Measurements from ENCODE around the gene TH.

The TH gene

DNA sequence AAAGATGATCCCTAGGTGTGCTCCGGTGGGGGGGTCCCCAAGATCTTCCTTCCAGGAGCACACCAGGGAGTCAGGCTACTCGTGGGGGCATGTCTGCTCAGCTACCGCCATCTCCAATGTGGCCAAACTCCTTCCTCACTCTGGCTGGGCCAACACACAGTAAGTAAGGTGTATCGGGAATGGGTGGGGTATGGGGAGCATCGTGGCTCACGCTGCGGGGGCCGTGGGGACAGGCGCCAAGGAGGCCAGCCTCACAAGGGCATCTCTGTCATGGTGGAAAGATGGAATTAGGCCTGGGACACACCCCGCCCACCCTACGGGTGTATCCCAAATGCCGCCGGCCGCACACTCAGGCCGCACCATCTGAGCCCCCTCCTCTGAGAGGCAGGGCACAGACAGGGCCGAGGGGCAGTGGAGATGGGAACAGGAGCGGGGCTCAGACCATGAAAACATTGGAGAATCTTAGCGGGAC, 40.7 kb downstream of the TH start:
- no peak for DNase-seq
- Histone ChIP-seq H3K27me3 (peaks cover 0 to 66% of the 10 kb centered on the region in 2 donors), H3K36me3 (no peaks in the 10 kb centered on the region), H3K9me3 (no peaks in the 10 kb centered on the region), H3K4me3 (no peak overlapping the region), H3K4me1 (no peaks in the 10 kb centered on the region), H3K27ac (no peak overlapping the region)
- TF ChIP-seq, protein P1, sequence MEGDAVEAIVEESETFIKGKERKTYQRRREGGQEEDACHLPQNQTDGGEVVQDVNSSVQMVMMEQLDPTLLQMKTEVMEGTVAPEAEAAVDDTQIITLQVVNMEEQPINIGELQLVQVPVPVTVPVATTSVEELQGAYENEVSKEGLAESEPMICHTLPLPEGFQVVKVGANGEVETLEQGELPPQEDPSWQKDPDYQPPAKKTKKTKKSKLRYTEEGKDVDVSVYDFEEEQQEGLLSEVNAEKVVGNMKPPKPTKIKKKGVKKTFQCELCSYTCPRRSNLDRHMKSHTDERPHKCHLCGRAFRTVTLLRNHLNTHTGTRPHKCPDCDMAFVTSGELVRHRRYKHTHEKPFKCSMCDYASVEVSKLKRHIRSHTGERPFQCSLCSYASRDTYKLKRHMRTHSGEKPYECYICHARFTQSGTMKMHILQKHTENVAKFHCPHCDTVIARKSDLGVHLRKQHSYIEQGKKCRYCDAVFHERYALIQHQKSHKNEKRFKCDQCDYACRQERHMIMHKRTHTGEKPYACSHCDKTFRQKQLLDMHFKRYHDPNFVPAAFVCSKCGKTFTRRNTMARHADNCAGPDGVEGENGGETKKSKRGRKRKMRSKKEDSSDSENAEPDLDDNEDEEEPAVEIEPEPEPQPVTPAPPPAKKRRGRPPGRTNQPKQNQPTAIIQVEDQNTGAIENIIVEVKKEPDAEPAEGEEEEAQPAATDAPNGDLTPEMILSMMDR (IDR thresholded peaks at IDR 0.05), result no peak
- intact Hi-C loops (cut with DNase I; ENCODE audit: low total_unique reads), result no loop called here

DNA sequence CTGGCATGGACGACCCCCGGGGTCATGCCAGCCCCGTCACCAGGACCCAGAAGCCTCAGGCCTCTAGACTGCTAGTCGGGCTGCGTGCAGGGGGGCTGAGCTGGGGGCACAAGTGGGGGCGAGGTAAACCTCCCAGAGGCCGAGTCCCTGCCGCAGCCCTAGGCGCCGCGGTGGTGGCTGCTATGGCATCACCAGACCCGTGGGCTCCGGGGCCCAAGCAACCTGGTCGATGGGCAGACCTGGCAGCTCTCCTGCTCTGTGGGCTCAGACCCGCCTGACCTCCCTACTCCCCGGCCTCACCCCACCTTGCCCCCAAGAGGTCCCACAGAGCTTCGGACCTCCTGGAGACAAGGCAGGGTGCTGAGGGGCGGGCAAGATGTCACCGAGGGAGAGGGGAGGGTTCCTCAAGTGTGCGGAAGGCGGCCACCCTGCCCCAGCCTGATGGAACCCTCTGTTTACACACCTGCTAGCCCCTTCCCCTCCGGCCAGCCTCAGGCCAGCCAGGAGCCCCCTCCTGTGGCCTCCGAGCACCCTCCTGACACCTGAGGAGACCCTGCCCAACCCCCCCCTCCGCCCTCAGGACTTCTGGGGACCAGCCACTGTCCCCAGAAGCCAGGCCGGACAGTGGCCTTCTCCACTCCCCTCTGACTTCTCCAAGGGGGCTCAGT, 41.8 kb downstream of the TH start:
- no peak for DNase-seq
- no peaks in the 10 kb centered on the region for H3K4me1 ChIP-seq
- H3K27ac ChIP-seq, result no peak overlapping the region
- intact Hi-C loops (cut with DNase I; ENCODE audit: low total_unique reads), result no loop called here
- H3K36me3 ChIP-seq, result no peaks in the 10 kb centered on the region
- H3K9me3 ChIP-seq, result no peaks in the 10 kb centered on the region
- H3K4me3 ChIP-seq, result no peak overlapping the region
- peaks cover 0 to 56% of the 10 kb centered on the region in 2 donors for H3K27me3 ChIP-seq
- TF ChIP-seq, protein P1 (IDR thresholded peaks at IDR 0.05), result no peak

DNA sequence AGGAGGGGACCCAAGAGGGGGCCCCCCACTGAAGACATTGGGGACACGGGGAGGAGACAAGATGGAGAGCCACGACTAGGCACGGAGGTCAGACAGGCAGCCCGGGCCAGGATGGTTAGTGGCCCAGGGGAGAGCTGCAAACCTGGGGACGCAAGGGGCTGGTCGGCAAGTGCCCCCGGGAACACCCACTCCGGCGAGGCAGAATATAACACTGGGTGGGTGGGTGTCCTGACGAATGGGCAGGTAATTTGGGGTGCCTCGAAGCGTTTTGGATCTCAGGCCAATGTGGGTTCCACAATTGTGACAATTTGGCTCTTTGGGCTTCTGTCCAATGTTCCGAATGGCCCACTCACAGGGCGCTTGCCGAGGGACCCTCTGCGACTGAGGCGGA, 42.3 kb downstream of the TH start:
- no peak overlapping the region for H3K4me3 ChIP-seq
- no peaks in the 10 kb centered on the region for H3K36me3 ChIP-seq
- H3K4me1 ChIP-seq, result no peaks in the 10 kb centered on the region
- H3K27ac ChIP-seq, result no peak overlapping the region
- no peak for DNase-seq
- no peaks in the 10 kb centered on the region for H3K9me3 ChIP-seq
- intact Hi-C loops (cut with DNase I; ENCODE audit: low total_unique reads), result no loop called here
- H3K27me3 ChIP-seq, result peaks cover 0 to 55% of the 10 kb centered on the region in 2 donors
- TF ChIP-seq, protein P1 (IDR thresholded peaks at IDR 0.05), result no peak

DNA sequence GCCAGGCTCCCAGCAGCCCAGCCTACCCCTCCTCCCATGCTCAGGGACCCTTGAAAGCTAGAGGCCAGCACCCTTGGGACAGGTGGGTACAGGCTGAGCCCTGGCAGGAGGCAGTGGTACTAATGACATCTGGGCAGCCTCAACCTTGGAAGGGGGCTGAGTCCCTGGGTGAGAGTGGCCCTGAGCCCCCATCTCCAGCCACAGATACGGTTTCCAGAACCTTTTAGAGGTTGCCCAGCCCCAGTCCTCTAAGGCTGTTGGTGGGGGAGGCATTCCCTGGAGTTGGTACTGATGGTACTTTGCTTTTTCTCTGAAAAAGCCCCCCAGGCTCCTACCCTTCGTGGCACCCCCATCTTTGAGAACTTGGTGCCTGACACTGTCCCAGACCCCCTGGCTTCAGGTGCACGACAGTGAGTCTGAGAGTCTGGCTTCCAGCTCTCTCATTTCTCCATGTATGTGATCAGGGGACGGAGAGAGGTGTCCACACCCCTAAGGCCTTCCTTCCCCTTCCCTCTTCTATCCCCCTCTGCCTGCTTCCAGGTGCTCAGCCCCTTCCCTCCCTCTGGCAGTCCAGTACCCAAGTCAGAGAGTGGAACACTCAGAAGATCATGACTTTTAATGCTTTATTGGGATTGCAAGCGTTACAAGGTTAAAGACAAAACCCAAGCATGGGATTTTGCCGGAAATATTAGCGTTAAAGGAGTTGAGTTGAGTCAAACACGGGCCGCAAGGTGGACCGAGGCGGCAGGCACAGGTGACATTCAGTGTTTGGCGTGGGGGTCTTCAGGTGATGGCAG, 42.9 kb downstream of the TH start:
- H3K4me1 ChIP-seq, result no peaks in the 10 kb centered on the region
- H3K36me3 ChIP-seq, result no peaks in the 10 kb centered on the region
- peaks cover 0 to 53% of the 10 kb centered on the region in 2 donors for H3K27me3 ChIP-seq
- intact Hi-C loops (cut with DNase I; ENCODE audit: low total_unique reads), result no loop called here
- TF ChIP-seq, protein P1 (IDR thresholded peaks at IDR 0.05), result no peak
- H3K27ac ChIP-seq, result no peak overlapping the region
- H3K9me3 ChIP-seq, result no peaks in the 10 kb centered on the region
- no peak overlapping the region for H3K4me3 ChIP-seq
- no peak for DNase-seq

DNA sequence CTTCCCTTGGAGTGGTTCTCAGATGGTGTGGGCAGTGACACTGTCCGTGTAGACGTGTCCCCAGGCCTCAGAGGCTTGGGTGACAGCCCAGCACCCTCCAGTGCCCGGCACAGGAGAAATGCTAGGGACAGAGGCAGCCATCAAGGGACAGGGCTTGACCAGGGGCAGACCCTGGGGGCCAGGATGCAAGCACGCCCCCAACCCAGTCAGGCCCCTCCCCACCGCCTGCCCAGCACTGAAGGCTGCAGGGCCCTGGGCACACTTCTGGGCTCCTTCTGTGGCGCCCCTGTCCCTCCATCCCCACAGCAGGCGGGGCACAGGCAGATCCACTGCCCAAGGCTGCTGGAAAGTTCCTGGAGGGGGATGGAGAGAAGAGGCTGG, 43.5 kb downstream of the TH start:
- no peak for DNase-seq
- TF ChIP-seq, protein P1 (IDR thresholded peaks at IDR 0.05), result no peak
- no peak overlapping the region for H3K27ac ChIP-seq

More for the DNA sequence above, 43.5 kb downstream of the TH start:
- Histone ChIP-seq H3K4me3 (no peak overlapping the region), H3K9me3 (no peaks in the 10 kb centered on the region), H3K36me3 (no peaks in the 10 kb centered on the region), H3K27me3 (peaks cover 0 to 53% of the 10 kb centered on the region in 2 donors), H3K4me1 (no peaks in the 10 kb centered on the region)
- intact Hi-C loops (cut with DNase I; ENCODE audit: low total_unique reads), result no loop called here
